ENCODE measurements around the gene AR.
"Not testable (repeated sequence)": the region's sequence is repeated elsewhere in the genome, so short reads cannot be mapped to it uniquely, and the experiment has no call there.

The AR gene

GRCh38 chrX:67636532-67636931 is 92.7 kb downstream of the AR start:
- POLR2A ChIA-PET: no interaction called here
- no peak for DNase-seq (ENCODE audit: low read depth, low spot score)
- no peak for TF ChIP-seq CTCF (IDR thresholded peaks at IDR 0.05; ENCODE audit: insufficient read depth, low read length, missing control alignments)
- H3K4me3 ChIP-seq (ENCODE audit: low read depth, low read length): no peak overlapping the region
- CTCF ChIA-PET: no interaction called here

- DNase-seq (ENCODE audit: low read depth, low spot score); H3K4me3 ChIP-seq (ENCODE audit: low read depth, low read length); POLR2A ChIA-PET; CTCF ChIA-PET: not testable (repeated sequence)
Observed at GRCh38 chrX:67637293-67637692, 93.5 kb downstream of the AR start.

GRCh38 chrX:67648361-67648760 is 104.5 kb downstream of the AR start:
- H3K4me3 ChIP-seq (ENCODE audit: low read depth, low read length): no peak overlapping the region
- no peak for TF ChIP-seq CTCF (IDR thresholded peaks at IDR 0.05; ENCODE audit: insufficient read depth, low read length, missing control alignments)
- DNase-seq (ENCODE audit: low read depth, low spot score): no peak
- ChIA-PET POLR2A (no interaction called here), CTCF (no interaction called here)

GRCh38 chrX:67651437-67652142 is 107.8 kb downstream of the AR start:
- H3K4me3 ChIP-seq (ENCODE audit: low read depth, low read length): no peak overlapping the region
- POLR2A ChIA-PET: no interaction called here
- TF ChIP-seq CTCF (IDR thresholded peaks at IDR 0.05; ENCODE audit: insufficient read depth, low read length, missing control alignments): no peak
- CTCF ChIA-PET: interaction anchor here (1.2 kb wide), 1 partner anchor 10 kb away, joined by 3 read pairs; no protein-coding TSS in a partner anchor
- DNase-seq (ENCODE audit: low read depth, low spot score): no peak

- H3K4me3 ChIP-seq (ENCODE audit: low read depth, low read length): no peak overlapping the region
- CTCF ChIA-PET: no interaction called here
- DNase-seq (ENCODE audit: low read depth, low spot score): no peak
- no peak for TF ChIP-seq CTCF (IDR thresholded peaks at IDR 0.05; ENCODE audit: insufficient read depth, low read length, missing control alignments)
- POLR2A ChIA-PET: no interaction called here
Observed at GRCh38 chrX:67652543-67652942, 108.7 kb downstream of the AR start.

GRCh38 chrX:67654301-67654700 is 110.5 kb downstream of the AR start:
- ChIA-PET POLR2A (no interaction called here), CTCF (no interaction called here)
- no peak for DNase-seq (ENCODE audit: low read depth, low spot score)
- no peak for TF ChIP-seq CTCF (IDR thresholded peaks at IDR 0.05; ENCODE audit: insufficient read depth, low read length, missing control alignments)
- no peak overlapping the region for H3K4me3 ChIP-seq (ENCODE audit: low read depth, low read length)

GRCh38 chrX:67665583-67665982 is 121.8 kb downstream of the AR start:
- no peak for DNase-seq (ENCODE audit: low read depth, low spot score)
- no peak for TF ChIP-seq CTCF (IDR thresholded peaks at IDR 0.05; ENCODE audit: insufficient read depth, low read length, missing control alignments)
- H3K4me3 ChIP-seq (ENCODE audit: low read depth, low read length): no peak overlapping the region
- CTCF ChIA-PET: no interaction called here
- POLR2A ChIA-PET: no interaction called here

- POLR2A ChIA-PET; DNase-seq (ENCODE audit: low read depth, low spot score): not testable (repeated sequence)
Observed at GRCh38 chrX:67670717-67671116, 126.9 kb downstream of the AR start.

More at GRCh38 chrX:67670717-67671116, 126.9 kb downstream of the AR start:
- CTCF ChIA-PET; H3K4me3 ChIP-seq (ENCODE audit: low read depth, low read length): not testable (repeated sequence)
